IPS-11a (cell line): ENCODE data around the gene VANGL2.

ENCODE experiments used
- H3K4me3 ChIP-seq: one replicate; pipeline ENCODE4 v1.5.1; 2013; ENCODE audit warnings: low read depth, low read length, control low read depth

The VANGL2 gene

DNA sequence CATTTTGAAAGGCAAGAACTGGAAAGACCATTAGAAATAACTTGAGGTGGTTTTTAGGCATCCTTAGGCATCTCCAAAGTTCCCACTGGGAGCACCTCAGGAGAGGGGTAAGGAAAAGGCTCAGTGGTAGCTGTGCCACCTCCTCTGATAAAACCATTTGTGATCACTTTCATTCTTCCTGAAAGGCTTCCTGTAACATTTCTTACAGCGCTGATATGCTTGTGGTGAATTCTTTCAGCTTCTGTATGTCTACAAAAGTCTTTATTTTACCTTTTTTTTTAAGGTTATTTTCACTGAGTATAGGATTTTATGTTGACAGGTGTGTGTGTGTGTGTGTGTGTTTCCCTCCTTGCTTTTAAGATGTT is 54.8 kb downstream of the VANGL2 start:
- no peak overlapping the region for H3K4me3 ChIP-seq

- no peak overlapping the region for H3K4me3 ChIP-seq
These were observed 58.7 kb downstream of the VANGL2 start for GRCh38 chr1:160459056-160459455.

DNA sequence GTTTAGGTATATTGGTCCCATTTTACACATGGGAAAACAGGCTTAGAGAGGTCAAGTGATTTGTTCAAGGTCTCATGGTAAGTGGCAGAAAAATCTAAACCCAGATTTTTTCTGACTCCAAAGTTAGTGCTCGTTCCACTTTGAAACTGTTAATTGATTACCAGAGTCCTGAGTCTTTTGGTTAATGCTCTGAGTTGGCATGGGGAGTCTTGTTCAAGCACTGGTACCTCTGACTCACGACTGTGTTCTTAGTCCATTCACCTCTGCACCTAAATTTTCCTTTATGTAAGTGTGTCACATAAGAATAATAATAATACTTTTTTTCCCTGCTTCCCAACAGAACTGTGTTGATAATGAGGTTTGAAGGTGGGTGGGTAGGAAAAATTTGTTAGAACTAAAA is 59.3 kb downstream of the VANGL2 start:
- no peak overlapping the region for H3K4me3 ChIP-seq

- H3K4me3 ChIP-seq = no peak overlapping the region
These were observed 59.9 kb downstream of the VANGL2 start for GRCh38 chr1:160460214-160460642.

DNA sequence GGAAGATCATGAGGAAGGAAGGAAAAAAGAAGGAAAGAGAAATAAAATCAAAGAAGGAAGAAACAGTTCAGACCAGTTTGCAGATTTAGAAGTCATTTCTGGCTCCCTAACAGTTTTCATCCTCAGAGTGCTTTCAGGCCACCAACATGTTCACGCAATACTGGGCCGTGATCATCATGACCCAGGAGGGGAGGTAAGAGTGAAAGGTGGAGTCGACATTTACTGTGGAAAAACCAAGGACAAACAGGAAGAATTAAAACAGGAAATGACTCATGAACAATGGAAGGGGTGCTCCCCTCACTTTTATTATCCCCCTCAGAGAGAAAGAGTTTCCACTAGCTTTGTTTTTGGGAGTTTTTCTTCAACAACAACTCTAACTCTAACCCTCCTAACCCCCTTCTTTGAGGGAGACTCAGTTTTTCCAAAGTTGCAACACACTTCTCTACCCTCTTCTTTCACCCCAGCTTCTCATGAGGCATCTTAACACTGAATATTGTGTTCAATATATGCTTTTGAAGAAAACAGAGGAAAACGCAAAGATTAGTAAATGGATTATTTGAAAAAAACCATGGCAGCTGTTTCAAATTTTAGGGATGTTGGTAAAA is 60.4 kb downstream of the VANGL2 start:
- no peak overlapping the region for H3K4me3 ChIP-seq

- H3K4me3 ChIP-seq = no peak overlapping the region
These were observed 64.8 kb downstream of the VANGL2 start for GRCh38 chr1:160465123-160465522.

DNA sequence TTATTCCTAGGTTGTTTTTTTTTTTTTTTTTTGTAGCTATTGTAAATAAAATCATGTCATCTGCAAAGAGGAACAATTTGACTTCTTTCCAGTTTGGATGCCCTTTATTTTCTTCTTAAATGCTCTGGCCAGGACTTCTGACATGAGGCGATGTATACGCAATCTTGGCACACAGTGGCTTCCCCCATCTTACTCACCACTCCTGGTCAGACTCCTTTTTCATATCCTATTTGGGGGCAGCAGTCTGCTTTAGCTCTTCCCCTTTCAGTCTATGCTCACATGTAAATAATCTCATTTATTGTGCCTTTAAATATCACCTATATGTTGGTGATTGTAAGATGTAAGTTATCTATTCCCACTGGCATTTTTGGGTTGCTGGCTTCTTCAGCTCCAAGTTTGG is 66.6 kb downstream of the VANGL2 start:
- no peak overlapping the region for H3K4me3 ChIP-seq

DNA sequence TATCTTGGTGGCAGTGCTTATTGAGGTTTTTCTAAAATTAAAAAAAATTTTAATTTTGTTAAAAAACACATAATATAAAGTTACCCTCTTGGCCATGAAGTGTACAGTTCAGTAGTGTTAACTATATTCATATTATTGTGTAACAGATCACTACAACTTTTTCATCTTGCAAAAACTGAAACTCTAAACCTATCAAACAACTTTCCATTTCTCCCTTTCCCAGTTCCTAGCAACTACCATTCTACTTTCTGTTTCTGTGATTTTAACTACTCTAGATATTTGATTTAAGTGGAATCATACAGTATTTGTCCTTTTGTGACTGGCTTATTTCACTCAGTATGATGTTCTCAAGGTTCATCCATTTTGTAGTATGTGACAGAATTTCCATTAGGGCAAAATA is 67.2 kb downstream of the VANGL2 start:
- no peak overlapping the region for H3K4me3 ChIP-seq

GRCh38 chr1:160471253-160471652 is 70.9 kb downstream of the VANGL2 start:
- H3K4me3 ChIP-seq = no peak overlapping the region

DNA sequence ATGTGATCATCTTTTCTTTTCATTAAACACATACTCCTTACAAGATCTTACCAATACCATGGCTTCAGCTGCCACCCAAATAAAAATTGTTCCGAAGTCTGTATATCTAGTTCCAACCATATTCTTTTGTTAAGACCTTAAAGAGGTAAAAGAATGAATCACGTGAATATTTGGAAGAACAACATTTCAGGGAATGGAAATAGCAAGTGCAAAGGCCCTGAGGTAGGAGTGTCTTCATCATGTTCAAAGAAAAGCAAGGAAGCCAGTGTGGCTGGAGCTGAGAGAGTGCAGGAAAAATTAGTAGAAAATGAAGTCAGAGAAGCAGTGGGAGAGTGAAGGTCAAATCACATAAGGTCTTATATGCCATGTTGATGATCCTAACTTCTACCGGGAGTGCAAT is 71.7 kb downstream of the VANGL2 start:
- no peak overlapping the region for H3K4me3 ChIP-seq

DNA sequence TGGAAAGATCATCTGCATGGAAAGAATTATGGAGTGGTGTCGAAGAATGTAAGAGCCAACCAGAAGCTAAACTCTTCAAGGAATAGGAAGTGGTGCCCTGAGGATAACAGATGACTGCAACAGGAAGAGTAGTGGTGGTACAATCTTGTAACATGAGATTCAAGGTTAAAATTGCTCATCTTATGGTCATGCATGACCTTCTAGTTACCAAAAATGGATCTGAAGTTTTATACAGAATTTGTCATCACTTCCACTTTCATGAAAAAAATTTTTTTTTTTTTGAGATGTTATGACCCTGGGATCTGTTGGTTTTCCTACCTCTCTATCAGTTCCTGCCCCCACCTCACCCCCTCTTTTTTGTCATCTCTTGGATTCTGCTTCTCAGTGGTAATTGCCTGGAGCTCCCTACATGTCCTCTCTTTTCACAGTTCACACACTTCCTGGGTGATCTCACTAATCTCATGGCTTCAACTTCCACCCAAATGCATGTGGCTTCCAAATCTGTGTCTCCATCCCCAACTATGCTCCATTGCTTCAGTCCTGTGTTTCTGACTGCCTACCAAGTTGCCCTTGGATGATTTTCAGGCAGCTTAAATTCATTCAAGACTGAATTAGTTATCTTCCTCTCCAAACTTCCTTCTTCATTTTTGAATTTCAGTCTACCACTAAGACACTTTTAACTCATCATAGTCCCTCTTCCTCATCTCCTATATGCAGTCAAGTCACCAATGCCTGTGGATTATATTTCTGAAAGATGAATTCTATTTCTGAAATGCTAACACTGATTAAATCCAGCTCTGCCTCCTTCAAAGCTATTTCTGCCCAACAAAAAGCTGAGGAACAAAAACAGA is 74.3 kb downstream of the VANGL2 start:
- H3K4me3 ChIP-seq = no peak overlapping the region
